ENCODE data around the gene CHST7.

CHST7 gene

DNA sequence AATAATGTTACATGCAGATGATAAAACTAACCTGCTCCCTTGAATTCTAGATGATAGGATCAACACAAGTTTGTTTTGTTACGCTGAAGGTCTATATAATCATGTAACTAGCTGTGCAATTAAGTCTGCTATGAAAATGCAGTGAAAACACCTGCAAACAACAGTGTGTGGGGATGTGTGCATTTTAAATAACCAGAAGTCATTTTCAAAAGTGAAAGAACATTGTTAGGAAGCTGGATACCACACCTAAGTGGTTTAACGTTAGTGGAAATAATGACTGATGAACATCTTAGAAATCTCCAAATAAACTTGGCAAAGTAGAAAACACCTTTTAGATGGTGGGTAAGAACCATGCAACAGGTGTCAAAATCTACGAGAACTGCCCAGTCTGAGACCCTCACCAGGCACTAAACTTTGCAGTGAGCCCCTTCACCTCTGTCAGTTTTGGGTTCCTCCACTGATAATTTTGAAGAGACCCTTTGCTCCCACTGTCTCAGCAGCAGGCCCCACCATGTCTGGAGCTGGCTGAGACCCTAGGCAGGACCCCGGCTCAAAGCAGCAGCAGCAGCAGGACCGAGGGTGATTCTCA lies 36.6 kb downstream of the CHST7 start:
- DNase-seq: no peak

DNA sequence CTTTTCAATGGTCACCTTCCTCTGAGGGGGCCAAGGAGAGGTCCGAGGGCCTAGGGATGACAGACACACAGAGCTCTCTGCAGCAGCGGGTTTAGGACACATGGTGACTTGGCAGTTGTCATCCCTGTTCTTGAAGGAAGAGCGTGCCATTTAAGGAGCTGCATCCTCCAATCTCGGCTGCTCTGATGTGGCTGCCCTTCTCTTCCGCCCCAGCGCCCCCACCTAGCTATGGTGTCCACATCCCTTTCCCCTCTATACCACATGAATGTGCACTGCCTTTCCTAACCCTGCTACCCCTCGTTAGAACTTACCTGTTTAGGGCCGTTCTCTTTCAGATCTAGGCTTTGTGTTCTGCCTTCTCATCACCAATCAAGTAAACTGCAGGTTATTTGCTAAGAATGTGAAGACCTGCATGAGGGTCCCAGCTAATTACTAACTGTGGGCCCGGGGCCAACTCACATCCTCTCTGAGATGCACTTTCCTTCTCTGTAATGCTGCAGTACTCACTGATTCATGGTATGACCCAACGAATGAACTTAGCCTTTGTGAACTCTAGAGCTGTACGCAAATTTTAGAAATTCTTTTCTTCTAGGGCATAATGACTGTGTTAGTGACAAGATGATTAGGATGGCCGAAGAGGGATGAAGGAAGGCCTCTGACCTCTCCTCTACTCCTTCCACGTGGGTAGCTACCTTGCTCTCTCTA lies 38.2 kb downstream of the CHST7 start:
- DNase-seq: no peak

GRCh38 chrX:46617906-46618305 lies 44.3 kb downstream of the CHST7 start:
- DNase-seq: no peak

GRCh38 chrX:46618947-46619346 lies 45.4 kb downstream of the CHST7 start:
- no peak for DNase-seq

DNA sequence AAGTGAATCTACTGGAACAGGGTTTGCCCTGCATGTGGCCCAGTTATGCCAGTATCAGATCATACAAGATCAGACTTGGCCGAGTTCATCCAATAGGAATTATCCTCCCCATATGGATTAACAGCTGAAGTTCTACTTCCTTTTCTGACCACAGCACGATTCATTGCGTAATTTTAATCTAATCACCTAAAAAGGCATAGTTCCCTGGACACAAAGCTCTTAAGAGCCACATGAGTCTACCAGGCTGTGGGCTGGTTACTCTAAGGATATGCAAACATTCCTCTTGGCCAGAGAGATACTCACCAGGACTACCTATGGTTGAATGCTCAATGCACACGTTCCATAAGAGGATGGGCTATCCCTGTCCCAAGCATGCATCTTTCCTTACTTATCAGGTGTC lies 46.9 kb downstream of the CHST7 start:
- no peak for DNase-seq

DNA sequence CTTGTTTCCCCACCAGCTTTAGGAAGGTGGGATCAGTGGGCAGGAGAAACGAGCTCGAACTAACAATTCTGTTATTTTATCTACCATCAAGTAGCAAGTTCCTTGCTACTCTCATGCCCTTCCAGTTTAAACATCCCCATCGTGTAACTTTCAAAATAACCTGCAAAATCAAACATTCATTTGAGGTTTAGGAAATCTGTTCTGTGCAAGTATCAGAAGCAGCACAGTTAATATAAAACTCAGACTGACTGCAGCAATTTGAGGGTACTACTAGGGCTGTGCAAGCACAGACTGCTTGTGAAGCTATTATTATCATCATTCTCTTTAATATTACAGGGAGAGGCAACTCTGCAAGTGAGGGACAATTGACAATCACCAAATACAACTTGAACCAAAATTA lies 48.0 kb downstream of the CHST7 start:
- DNase-seq: no peak

- no peak for DNase-seq
These were observed 50.7 kb downstream of the CHST7 start for GRCh38 chrX:46624090-46624786.

DNA sequence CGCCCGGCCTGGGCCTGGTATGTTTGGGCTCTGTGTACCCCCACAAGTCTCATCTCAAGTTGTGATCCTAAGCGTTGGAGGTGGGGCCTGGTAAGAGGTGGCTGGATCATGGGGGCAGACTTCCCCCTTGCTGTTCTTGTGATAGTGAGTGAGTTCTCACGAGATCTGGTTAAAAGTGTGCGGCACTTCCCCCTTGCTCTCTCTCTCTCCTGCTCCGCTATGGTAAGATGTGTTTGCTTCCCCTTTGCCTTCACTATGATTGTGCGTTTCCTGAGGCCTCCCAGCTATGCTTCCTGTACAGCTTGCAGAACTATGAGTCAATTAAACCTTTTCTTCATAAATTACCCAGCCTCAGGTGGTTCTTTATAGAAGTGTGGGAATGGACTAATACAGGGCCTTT lies 53.0 kb downstream of the CHST7 start:
- DNase-seq: no peak

DNA sequence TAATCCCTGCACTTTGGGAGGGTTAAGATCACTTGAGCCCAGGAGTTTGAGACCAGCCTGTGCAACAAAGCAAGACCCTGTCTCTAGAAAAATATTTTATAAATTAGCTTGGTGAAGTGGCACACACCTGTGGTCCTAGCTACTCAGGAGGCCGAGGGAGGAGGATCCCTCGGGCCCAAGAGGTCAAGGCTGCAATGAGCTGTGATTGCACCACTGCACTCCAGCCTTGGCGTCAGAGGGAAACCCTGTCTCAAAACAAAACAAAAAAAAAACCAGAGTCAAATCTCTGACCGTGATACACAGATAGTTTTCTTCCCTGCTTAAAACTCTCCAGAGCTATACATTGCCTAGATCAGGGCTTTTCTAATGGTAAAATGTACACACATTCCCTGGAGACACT lies 53.5 kb downstream of the CHST7 start:
- DNase-seq: no peak

- no peak for DNase-seq
These were observed 54.3 kb downstream of the CHST7 start for GRCh38 chrX:46627711-46628419.

DNA sequence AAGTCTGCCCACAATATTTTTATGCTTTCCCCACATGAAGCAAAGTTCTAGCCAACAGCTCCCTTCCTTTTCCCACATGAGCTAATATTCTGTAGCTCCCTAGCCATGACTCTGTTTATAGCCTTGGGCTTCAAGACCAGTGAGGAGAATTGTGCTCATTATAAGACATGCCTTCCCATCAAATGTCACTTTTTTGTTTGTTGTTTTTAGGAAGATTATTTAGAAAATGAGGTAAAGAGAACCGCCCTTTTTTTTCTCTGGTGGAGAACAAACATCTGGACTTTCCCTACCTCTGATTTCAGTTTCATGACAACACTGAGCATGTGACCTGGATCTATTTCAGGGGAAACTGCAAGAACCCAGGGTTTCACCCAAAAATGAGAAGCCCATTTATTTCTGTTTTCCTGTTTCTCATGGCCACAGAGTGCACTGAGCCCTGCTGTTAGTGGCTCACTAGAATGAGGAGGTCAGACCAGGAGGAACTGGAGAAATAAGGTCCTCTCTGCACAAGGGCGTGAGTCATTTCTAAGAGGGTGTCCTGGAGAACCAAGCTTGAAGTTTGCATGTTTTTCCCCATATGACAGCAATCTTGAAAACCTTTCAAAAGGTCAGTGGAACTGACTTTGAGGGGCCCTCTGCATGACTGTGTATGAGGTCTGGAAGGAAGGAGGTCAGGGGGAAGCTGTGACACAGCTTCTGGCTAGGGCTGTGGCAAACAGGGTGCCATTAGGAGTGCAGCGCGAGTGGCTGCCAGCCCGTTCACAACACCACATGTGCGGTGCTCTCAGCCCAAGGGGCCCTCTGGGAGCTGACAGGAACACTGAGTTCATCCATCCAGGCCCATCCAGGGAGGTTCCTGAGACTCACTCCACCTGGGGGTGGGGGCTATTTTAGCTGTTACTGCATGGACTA lies 55.2 kb downstream of the CHST7 start:
- DNase-seq: no peak

- DNase-seq: no peak
These were observed 56.6 kb downstream of the CHST7 start for GRCh38 chrX:46630141-46630540.

DNA sequence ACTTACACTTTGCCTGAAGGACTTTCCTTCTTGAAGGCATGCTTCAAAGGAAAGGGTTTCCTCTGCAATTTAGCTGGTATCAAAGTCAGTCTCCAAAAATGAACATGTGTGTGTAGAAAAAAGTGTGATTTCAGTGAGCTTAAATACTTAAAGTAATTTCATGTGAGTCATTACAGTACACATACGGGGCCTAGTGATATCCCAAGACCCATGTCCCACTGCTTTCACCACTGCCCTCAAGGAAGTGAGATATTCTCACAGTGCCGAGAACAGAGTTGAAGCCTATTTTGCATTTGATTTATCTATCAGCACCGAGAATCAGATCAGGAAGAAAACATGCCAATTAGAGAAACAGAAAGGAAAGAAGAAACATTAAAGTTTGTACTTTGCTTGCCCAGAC lies 61.0 kb downstream of the CHST7 start:
- DNase-seq: no peak

DNA sequence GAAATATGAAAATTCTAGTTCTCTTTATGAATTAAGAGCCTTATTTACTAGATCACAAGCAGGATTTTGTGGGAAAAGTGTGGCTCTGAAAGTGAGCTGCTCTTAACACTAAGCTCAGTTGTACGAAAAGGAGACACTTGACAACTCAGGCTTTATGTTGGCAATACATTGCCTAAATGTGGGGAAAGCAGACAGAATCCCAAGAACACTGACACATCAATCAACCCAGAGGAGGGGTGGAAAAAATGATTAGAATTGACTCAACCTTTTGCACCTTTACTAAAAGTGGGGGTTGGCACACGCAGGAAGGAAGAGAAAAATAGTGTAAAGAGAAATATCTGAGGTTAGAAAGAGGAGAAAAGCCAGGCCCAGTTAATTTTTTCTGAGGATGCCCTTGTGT lies 61.6 kb downstream of the CHST7 start:
- DNase-seq: no peak

DNA sequence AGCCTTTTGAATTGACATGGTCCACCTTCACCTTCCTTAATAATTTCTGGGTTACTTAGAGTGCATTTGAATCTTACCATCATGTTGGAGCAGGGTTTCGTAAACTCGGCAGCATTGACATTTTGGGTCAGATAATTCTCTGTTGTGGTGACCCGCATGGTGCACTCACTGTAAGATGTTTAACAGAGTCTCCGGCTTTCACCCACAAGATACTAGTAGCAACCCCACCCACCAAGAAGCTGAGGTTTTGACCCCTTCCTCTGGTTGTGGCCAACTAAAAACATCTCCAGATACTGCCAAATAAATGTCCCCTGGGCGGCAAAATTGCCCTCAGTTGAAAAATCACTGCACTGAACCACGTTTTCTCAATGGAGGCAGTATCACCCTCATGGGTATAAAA lies 62.7 kb downstream of the CHST7 start:
- DNase-seq: no peak

GRCh38 chrX:46637938-46638337 lies 64.4 kb downstream of the CHST7 start:
- no peak for DNase-seq

DNA sequence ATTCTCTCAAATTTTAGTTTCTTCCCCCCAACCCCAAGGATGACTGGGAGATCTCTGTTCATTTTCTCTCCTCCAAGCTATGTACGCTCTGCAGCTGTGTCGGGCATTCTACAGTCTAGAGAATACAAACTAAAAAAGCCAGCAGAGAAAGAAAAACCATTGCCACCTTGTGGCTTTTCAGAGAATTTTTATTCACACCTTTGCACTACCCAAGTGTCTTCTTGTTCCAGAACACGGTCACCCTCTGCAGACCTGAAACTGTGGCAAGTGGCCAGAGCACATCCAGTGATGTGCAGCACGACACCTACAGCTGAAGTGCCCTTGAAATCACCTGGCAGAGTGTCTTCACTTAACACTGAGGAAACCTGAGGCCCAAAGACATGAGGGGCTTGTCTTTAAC lies 68.6 kb downstream of the CHST7 start:
- no peak for DNase-seq

GRCh38 chrX:46643636-46644035 lies 70.1 kb downstream of the CHST7 start:
- DNase-seq: no peak

DNA sequence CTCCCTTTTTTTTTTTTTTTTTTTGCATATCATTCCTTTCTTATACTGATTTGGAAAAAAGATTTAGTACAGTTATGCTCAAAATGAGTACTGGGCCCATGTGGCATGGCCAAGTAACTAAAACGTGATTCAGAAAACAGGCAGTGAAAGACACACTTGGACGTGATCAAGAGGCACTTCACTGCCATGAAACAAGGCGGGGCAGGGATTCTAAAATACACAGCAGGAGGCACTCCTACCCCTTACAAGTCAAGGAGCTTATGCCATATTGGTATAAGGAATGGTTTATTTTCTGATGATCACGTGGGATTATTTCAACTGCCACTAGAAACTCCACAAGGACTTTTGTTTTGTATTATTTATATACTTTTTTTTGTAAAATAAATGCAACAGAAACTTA lies 72.0 kb downstream of the CHST7 start:
- no peak for DNase-seq

GRCh38 chrX:46647251-46647650 lies 73.7 kb downstream of the CHST7 start:
- DNase-seq: no peak
